Right kidney (tissue), 1 donor: ENCODE results near the gene GBF1.
"Not testable (repeated sequence)": the region's sequence is repeated elsewhere in the genome, so short reads cannot be mapped to it uniquely, and the experiment has no call there.

Experiments used
- DNase-seq: peaks from one replicate; pipeline ENCODE4 v3.0.0-alpha.2; 2016

Gene GBF1

GRCh38 chr10:102302611-102303010 is 57.3 kb downstream of the GBF1 start:
- no peak for DNase-seq

GRCh38 chr10:102306006-102306405 is 60.7 kb downstream of the GBF1 start:
- no peak for DNase-seq

GRCh38 chr10:102306710-102307109 is 61.4 kb downstream of the GBF1 start:
- no peak for DNase-seq

- DNase-seq = not testable (repeated sequence)
Observed at GRCh38 chr10:102308318-102308717, 63.0 kb downstream of the GBF1 start.

- DNase-seq = no peak
Observed at GRCh38 chr10:102309236-102309635, 63.9 kb downstream of the GBF1 start.

- no peak for DNase-seq
Observed at GRCh38 chr10:102309916-102310315, 64.6 kb downstream of the GBF1 start.

GRCh38 chr10:102310361-102311024 is 65.2 kb downstream of the GBF1 start:
- DNase-seq = peak; percentile 31

- DNase-seq = no peak
Observed at GRCh38 chr10:102311025-102311420, 65.7 kb downstream of the GBF1 start.

GRCh38 chr10:102312683-102313082 is 67.4 kb downstream of the GBF1 start:
- no peak for DNase-seq

GRCh38 chr10:102313221-102313896 is 68.0 kb downstream of the GBF1 start:
- peak; percentile 42 for DNase-seq

- DNase-seq = no peak
Observed at GRCh38 chr10:102314801-102315200, 69.5 kb downstream of the GBF1 start.

GRCh38 chr10:102316421-102316820 is 71.1 kb downstream of the GBF1 start:
- DNase-seq = no peak

GRCh38 chr10:102322914-102323313 is 77.6 kb downstream of the GBF1 start:
- no peak for DNase-seq

GRCh38 chr10:102324061-102324460 is 78.7 kb downstream of the GBF1 start:
- DNase-seq = no peak

GRCh38 chr10:102326031-102326430 is 80.7 kb downstream of the GBF1 start:
- DNase-seq = no peak

GRCh38 chr10:102327002-102327401 is 81.7 kb downstream of the GBF1 start:
- DNase-seq = no peak

GRCh38 chr10:102327641-102328040 is 82.3 kb downstream of the GBF1 start:
- DNase-seq = no peak

- no peak for DNase-seq
Observed at GRCh38 chr10:102332772-102333171, 87.4 kb downstream of the GBF1 start.

- no peak for DNase-seq
Observed at GRCh38 chr10:102334101-102334500, 88.8 kb downstream of the GBF1 start.

GRCh38 chr10:102335184-102335583 is 89.9 kb downstream of the GBF1 start:
- DNase-seq = no peak

GRCh38 chr10:102341038-102341688 is 95.8 kb downstream of the GBF1 start:
- DNase-seq = no peak

- no peak for DNase-seq
Observed at GRCh38 chr10:102342458-102342857, 97.1 kb downstream of the GBF1 start.

GRCh38 chr10:102342958-102343357 is 97.6 kb downstream of the GBF1 start:
- no peak for DNase-seq

GRCh38 chr10:102344067-102344466 is 98.7 kb downstream of the GBF1 start:
- no peak for DNase-seq
